Panc1 (cell line): Measurements from ENCODE around the gene LRIT1. TPM values are rescaled to one million over a fixed set of nuclear protein-coding genes. Genes with fewer than 3 reads are reported as not detected.

Experiments used
- ATAC-seq: fragments of 200-7000 bp; cut with Tn5 transposase; 2 replicates; pipeline ENCODE4 v1.9.1; 2020; ENCODE audit warnings: mild to moderate bottlenecking, moderate library complexity
- BruUV-seq: library from RNA; stranded (reverse); fragments of 400-500 nt; replicated peaks from 2 replicates; lab custom pipeline; 2021; lab: Mats Ljungman, UMichigan
- CTCF ChIA-PET: fragments of 300-600 bp; sonication (Branson Sonifier 250); formaldehyde crosslinking; loops from one replicate; lab custom pipeline; 2022; ENCODE audit warnings: antibody characterized with exemption; lab: Charles Lee
- POLR2A ChIA-PET: fragments of 300-600 bp; sonication (Branson Sonifier 250); formaldehyde crosslinking; loops from one replicate; lab custom pipeline; 2022; ENCODE audit warnings: antibody characterized with exemption; lab: Charles Lee
- DNase-seq: peaks from one replicate; pipeline ENCODE4 v3.0.0-alpha.2; 2010; ENCODE audit warnings: low read depth, low spot score
- H3K27ac ChIP-seq: 2 replicates; pipeline ENCODE4 v1.5.1; 2011; ENCODE audit warnings: mild to moderate bottlenecking, low read length, inconsistent platforms
- H3K27me3 ChIP-seq: fragments of 200-500 bp; sonication (Bioruptor generic); 2 replicates; pipeline ENCODE4 v1.6.0; 2014; ENCODE audit warnings: low read length, inconsistent platforms; ENCODE audit not compliant: control insufficient read depth, insufficient read depth
- H3K36me3 ChIP-seq: fragments of 200-500 bp; sonication (Bioruptor generic); 2 replicates; pipeline ENCODE4 v1.5.1; 2014; ENCODE audit warnings: inconsistent platforms, mild to moderate bottlenecking, low read length, moderate library complexity; ENCODE audit not compliant: control insufficient read depth, insufficient read depth
- H3K4me1 ChIP-seq: 2 replicates; pipeline ENCODE4 v1.5.1; 2011; ENCODE audit warnings: inconsistent platforms, mild to moderate bottlenecking, low read length, moderate library complexity; ENCODE audit not compliant: control insufficient read depth, insufficient read depth
- H3K4me3 ChIP-seq, 2 experiments: 2 replicates each; pipeline ENCODE4 v1.5.1; 2011 to 2012; ENCODE audit warnings: low read depth in 2 of 2, low read length in 2 of 2, mild to moderate bottlenecking in 2 of 2, inconsistent platforms in 1 of 2, moderate library complexity in 1 of 2
- H3K9me3 ChIP-seq: fragments of 200-500 bp; sonication (Bioruptor generic); 2 replicates; pipeline ENCODE4 v1.5.1; 2014; ENCODE audit warnings: low read depth, mild to moderate bottlenecking, inconsistent platforms, low read length, moderate library complexity; ENCODE audit not compliant: control insufficient read depth, insufficient read depth
- POLR2AphosphoS5 ChIP-seq: IDR thresholded peaks from 2 replicates; pipeline ENCODE4 v1.6.1; 2012; ENCODE audit warnings: mild to moderate bottlenecking, low read depth, low read length, moderate library complexity
- SIN3A ChIP-seq: IDR thresholded peaks from 2 replicates; pipeline ENCODE4 v1.6.1; 2012; ENCODE audit warnings: low read depth, mild to moderate bottlenecking, low read length, moderate library complexity, borderline replicate concordance; ENCODE audit not compliant: insufficient read depth
- TCF7L2 ChIP-seq: IDR thresholded peaks from 2 replicates; pipeline ENCODE4 v1.6.1; 2011; ENCODE audit warnings: mild to moderate bottlenecking, low read depth, low read length, inconsistent platforms
- in situ Hi-C: cut with HindIII; loops from 2 replicates; pipeline ENCODE4 v1.10.0; 2016; ENCODE audit warnings: low sequenced_read_pairs, low pct_unique_long_range_greater_than_20kb
- intact Hi-C: fragments of 100-400 bp; cut with micrococcal nuclease; formaldehyde crosslinking; loops from one replicate; pipeline ENCODE4 v1.10.0; 2022; ENCODE audit not compliant: unreplicated experiment
- total RNA-seq: library from RNA; stranded (reverse); gene quantifications from one replicate; pipeline ENCODE4 v1.2.1, GENCODE V29; 2021; ENCODE audit not compliant: unreplicated experiment
- TF ChIP-seq, protein P1 (sequence below), 2 experiments: IDR thresholded peaks; 2 replicates each; pipeline ENCODE4 v1.6.1; 2011 to 2012; ENCODE audit warnings: low read depth in 2 of 2, control low read depth in 1 of 2, low read length in 1 of 2, mild to moderate bottlenecking in 1 of 2, moderate library complexity in 1 of 2; ENCODE audit not compliant: insufficient read depth in 1 of 2
- TF ChIP-seq, protein P2 (sequence below): fragments of 450-650 bp; IDR thresholded peaks from 2 replicates; pipeline ENCODE4 v1.5.1; 2017; ENCODE audit warnings: mild to moderate bottlenecking

Gene LRIT1
- total RNA-seq, 1 experiment from 2014 or later: not detected

DNA sequence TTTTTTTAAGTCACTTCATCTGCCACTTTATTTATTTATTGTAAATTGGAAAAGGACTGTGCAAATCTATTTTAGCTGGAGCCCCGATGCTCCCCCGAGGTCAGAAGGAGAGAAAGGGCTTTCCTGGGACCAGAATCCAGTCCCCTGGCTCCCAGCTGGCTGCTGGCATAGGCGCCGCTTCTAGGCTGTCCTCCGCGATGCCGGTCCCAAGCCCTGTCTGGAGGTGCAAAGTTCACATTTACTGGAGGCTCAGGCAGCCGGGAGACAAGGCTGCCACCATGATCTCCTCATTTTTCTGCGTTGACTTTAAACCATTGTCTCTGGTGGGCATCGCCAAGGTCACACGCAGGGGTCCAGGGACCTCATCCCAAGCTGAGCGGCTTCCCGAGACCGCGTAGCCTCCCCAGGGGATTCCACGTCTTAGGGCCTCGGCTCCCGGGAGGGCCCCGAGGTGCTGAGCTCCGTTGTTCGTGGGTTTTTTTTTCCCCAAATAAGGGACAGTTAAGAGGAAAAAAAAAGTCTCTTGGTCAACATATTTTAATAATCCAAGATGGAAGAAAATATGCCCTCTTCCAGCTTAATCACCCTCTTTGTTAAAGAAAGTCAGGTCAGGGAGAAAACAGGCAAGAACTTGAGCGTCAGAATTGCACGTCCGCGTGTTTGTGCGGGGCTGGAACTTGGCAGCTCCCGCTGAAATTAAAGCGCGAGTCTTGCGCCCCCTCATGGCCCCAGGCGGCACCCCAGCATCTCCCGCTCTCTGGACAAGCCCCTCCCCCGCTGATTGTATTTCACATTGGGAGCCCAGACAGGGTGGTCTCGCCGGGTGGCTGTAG, 15.4 kb upstream of the LRIT1 start:
- Histone ChIP-seq H3K27me3 (no peaks in the 10 kb centered on the region; the same call in 1 of the 2 replicates), H3K4me1 (no peaks in the 10 kb centered on the region), H3K27ac (no peak overlapping the region), H3K36me3 (no peaks in the 10 kb centered on the region), H3K9me3 (no peaks in the 10 kb centered on the region), H3K4me3 (peak overlapping the region; percentile 26 to 55)
- POLR2A ChIA-PET: interaction anchor here (0.6 kb wide), 1 partner anchor 435 kb away, joined by 9 read pairs; no protein-coding TSS in a partner anchor
- no peak for DNase-seq
- ATAC-seq: peak; percentile 83
- TF ChIP-seq TCF7L2 (no peak), POLR2AphosphoS5 (no peak), SIN3A (no peak)
- TF ChIP-seq, protein P1, sequence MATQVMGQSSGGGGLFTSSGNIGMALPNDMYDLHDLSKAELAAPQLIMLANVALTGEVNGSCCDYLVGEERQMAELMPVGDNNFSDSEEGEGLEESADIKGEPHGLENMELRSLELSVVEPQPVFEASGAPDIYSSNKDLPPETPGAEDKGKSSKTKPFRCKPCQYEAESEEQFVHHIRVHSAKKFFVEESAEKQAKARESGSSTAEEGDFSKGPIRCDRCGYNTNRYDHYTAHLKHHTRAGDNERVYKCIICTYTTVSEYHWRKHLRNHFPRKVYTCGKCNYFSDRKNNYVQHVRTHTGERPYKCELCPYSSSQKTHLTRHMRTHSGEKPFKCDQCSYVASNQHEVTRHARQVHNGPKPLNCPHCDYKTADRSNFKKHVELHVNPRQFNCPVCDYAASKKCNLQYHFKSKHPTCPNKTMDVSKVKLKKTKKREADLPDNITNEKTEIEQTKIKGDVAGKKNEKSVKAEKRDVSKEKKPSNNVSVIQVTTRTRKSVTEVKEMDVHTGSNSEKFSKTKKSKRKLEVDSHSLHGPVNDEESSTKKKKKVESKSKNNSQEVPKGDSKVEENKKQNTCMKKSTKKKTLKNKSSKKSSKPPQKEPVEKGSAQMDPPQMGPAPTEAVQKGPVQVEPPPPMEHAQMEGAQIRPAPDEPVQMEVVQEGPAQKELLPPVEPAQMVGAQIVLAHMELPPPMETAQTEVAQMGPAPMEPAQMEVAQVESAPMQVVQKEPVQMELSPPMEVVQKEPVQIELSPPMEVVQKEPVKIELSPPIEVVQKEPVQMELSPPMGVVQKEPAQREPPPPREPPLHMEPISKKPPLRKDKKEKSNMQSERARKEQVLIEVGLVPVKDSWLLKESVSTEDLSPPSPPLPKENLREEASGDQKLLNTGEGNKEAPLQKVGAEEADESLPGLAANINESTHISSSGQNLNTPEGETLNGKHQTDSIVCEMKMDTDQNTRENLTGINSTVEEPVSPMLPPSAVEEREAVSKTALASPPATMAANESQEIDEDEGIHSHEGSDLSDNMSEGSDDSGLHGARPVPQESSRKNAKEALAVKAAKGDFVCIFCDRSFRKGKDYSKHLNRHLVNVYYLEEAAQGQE (IDR thresholded peaks at IDR 0.05; ENCODE audit: insufficient read depth in 1 of 2, low read depth in 2 of 2, low read length in 1 of 2): no peak
- TF ChIP-seq, protein P2, sequence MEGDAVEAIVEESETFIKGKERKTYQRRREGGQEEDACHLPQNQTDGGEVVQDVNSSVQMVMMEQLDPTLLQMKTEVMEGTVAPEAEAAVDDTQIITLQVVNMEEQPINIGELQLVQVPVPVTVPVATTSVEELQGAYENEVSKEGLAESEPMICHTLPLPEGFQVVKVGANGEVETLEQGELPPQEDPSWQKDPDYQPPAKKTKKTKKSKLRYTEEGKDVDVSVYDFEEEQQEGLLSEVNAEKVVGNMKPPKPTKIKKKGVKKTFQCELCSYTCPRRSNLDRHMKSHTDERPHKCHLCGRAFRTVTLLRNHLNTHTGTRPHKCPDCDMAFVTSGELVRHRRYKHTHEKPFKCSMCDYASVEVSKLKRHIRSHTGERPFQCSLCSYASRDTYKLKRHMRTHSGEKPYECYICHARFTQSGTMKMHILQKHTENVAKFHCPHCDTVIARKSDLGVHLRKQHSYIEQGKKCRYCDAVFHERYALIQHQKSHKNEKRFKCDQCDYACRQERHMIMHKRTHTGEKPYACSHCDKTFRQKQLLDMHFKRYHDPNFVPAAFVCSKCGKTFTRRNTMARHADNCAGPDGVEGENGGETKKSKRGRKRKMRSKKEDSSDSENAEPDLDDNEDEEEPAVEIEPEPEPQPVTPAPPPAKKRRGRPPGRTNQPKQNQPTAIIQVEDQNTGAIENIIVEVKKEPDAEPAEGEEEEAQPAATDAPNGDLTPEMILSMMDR: peak; percentile 90
- no TSS peak for BruUV-seq
- CTCF ChIA-PET: interaction anchor here (0.7 to 1.2 kb wide), 3 partner anchors 23 to 118 kb away, joined by 3 to 4 read pairs (median 3); partner anchors contain the start of gene GHITM
- intact Hi-C loops (no loop called here), in situ Hi-C loops (no loop called here)

DNA sequence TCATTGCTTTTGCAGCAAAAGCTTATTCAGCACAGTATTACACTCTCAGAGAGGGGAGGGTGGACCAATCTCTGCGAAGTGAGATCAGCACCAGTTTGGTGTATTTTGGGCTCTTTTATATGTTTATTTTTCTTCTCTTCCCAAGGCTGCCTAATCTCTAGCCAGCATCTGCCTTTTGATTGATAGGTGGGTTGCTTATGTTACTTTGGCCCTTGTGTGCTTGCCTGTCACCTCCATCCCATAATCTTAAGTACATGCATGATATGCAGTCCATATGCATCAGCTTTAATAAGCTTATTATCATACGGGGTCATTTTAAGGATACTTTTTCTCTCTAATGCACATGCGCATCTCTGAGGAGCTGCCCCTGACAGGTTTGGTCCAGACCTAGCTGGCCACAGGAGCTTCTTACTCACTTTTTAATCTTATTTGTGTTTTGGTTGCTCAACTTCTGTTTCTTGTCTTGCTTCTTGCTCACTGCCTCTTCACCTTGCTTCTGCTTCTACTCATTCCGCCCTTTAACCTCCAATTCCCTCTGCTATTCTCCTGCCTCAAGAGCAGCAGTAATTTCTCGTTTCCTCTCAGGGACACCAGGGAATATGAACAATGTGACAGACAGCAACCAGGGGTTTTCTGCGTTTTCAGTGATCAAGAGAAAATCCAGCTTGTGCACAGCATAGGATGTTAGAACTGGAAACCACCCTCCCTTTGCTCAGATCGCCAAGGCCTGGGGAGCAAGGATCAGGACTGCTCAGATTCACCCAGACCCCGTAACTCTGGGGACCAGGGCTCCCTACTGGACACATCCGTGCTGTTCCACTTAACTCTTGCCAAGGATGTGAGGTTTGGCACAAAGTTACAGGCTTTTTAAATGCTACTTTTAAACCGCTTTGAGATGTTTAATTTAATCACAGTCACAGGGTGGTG, 13.5 kb upstream of the LRIT1 start:
- H3K4me1 ChIP-seq: no peaks in the 10 kb centered on the region
- H3K27ac ChIP-seq: no peak overlapping the region
- no TSS peak for BruUV-seq
- TF ChIP-seq TCF7L2 (no peak), SIN3A (no peak)
- TF ChIP-seq, protein P1 (IDR thresholded peaks at IDR 0.05; ENCODE audit: insufficient read depth in 1 of 2, low read depth in 2 of 2, low read length in 1 of 2): no peak
- H3K9me3 ChIP-seq: no peaks in the 10 kb centered on the region
- intact Hi-C loops (no loop called here), in situ Hi-C loops (no loop called here)
- POLR2A ChIA-PET: no interaction called here
- DNase-seq: no peak
- no peak overlapping the region for H3K4me3 ChIP-seq
- CTCF ChIA-PET: no interaction called here
- H3K27me3 ChIP-seq: no peaks in the 10 kb centered on the region; the same call in 1 of the 2 replicates
- no peaks in the 10 kb centered on the region for H3K36me3 ChIP-seq
- ATAC-seq: no peak
